ENCODE data around the gene COL1A2.

COL1A2 gene

GRCh38 chr7:94366832-94367231 lies 27.9 kb upstream of the COL1A2 start:
- ChIA-PET CTCF (interaction anchor here (0.7 to 1.0 kb wide), 2 partner anchors 17 to 117 kb away, joined by 3 read pairs; no protein-coding TSS in a partner anchor), POLR2A (no interaction called here)
- no peak for TF ChIP-seq CTCF (IDR thresholded peaks at IDR 0.05; ENCODE audit: control extremely low read depth, extremely low read depth, low read depth, missing control alignments)
- no peak for DNase-seq (ENCODE audit: extremely low spot score)

- POLR2A ChIA-PET, result no interaction called here
- DNase-seq (ENCODE audit: extremely low spot score), result no peak
- no peak for TF ChIP-seq CTCF (IDR thresholded peaks at IDR 0.05; ENCODE audit: control extremely low read depth, extremely low read depth, low read depth, missing control alignments)
- CTCF ChIA-PET, result interaction anchor here (1.0 to 1.8 kb wide), 2 partner anchors 14 to 27 kb away, joined by 3 to 5 read pairs; partner anchors contain the start of gene COL1A2
Observed at GRCh38 chr7:94367949-94368348, 26.7 kb upstream of the COL1A2 start.

- ChIA-PET CTCF (interaction anchor here (1.0 to 1.8 kb wide), 3 partner anchors 14 to 27 kb away, joined by 3 to 5 read pairs (median 3); partner anchors contain the start of gene COL1A2), POLR2A (no interaction called here)
- TF ChIP-seq CTCF (IDR thresholded peaks at IDR 0.05; ENCODE audit: control extremely low read depth, extremely low read depth, low read depth, missing control alignments), result no peak
- DNase-seq (ENCODE audit: extremely low spot score), result no peak
Observed at GRCh38 chr7:94368371-94368791, 26.3 kb upstream of the COL1A2 start.

- no peak for DNase-seq (ENCODE audit: extremely low spot score)
- ChIA-PET POLR2A (no interaction called here), CTCF (interaction anchor here (1.0 kb wide), 1 partner anchor 9 kb away, joined by 3 read pairs; no protein-coding TSS in a partner anchor)
- no peak for TF ChIP-seq CTCF (IDR thresholded peaks at IDR 0.05; ENCODE audit: control extremely low read depth, extremely low read depth, low read depth, missing control alignments)
Observed at GRCh38 chr7:94374231-94374630, 20.5 kb upstream of the COL1A2 start.

GRCh38 chr7:94374721-94375566 lies 19.8 kb upstream of the COL1A2 start:
- TF ChIP-seq CTCF (IDR thresholded peaks at IDR 0.05; ENCODE audit: control extremely low read depth, extremely low read depth, low read depth, missing control alignments), result no peak
- ChIA-PET CTCF (interaction anchor here (1.0 kb wide), 2 partner anchors 10 to 21 kb away, joined by 3 read pairs; no protein-coding TSS in a partner anchor), POLR2A (no interaction called here)
- DNase-seq (ENCODE audit: extremely low spot score), result no peak

- POLR2A ChIA-PET, result interaction anchor here (0.7 kb wide), 1 partner anchor 26 kb away, joined by 3 read pairs; no protein-coding TSS in a partner anchor
- TF ChIP-seq CTCF (IDR thresholded peaks at IDR 0.05; ENCODE audit: control extremely low read depth, extremely low read depth, low read depth, missing control alignments), result no peak
- CTCF ChIA-PET, result interaction anchor here (1.0 kb wide), 1 partner anchor 20 kb away, joined by 3 read pairs; no protein-coding TSS in a partner anchor
- no peak for DNase-seq (ENCODE audit: extremely low spot score)
Observed at GRCh38 chr7:94375691-94376090, 19.0 kb upstream of the COL1A2 start.

Data from GM10248 (cell line).